WTC11 (cell line): ENCODE measurements around the gene CANX. TPM values are rescaled to one million over a fixed set of nuclear protein-coding genes. Genes with fewer than 3 reads are reported as not detected.
A peak's percentile ranks its signal among the peaks of the same experiment; 100 is the strongest.

ENCODE experiments used
- ARID4B ChIP-seq: sonication (generic); formaldehyde crosslinking; IDR thresholded peaks from 2 replicates; pipeline ENCODE4 v1.8.0; 2023; ENCODE audit warnings: missing genetic modification reagents, mild to moderate bottlenecking, borderline replicate concordance
- CDX4 ChIP-seq: fragments of 250-450 bp; sonication (Bioruptor Pico); IDR thresholded peaks from 2 replicates; pipeline ENCODE4 v1.9.0; 2021; ENCODE audit warnings: moderate library complexity, mild to moderate bottlenecking, inconsistent platforms, borderline replicate concordance
- CTCF ChIP-seq: fragments of 200-600 bp; IDR thresholded peaks from 2 replicates; pipeline ENCODE4 v1.8.0; 2022; ENCODE audit warnings: antibody characterized with exemption
- ESRRA ChIP-seq: sonication (generic); formaldehyde crosslinking; IDR thresholded peaks from 2 replicates; pipeline ENCODE4 v1.8.1; 2022; ENCODE audit warnings: mild to moderate bottlenecking, missing genetic modification reagents, borderline replicate concordance
- GTF2I ChIP-seq: fragments of 250-450 bp; sonication (Bioruptor Pico); conservative IDR thresholded peaks from 2 replicates; pipeline ENCODE4 v1.4.0; 2021; ENCODE audit warnings: mild to moderate bottlenecking
- HMGA2 ChIP-seq: fragments of 250-450 bp; sonication (Bioruptor Pico); IDR thresholded peaks from 2 replicates; pipeline ENCODE4 v1.4.0; 2021; ENCODE audit warnings: mild to moderate bottlenecking, moderate library complexity
- IRF1 ChIP-seq: sonication (generic); formaldehyde crosslinking; IDR thresholded peaks from 2 replicates; pipeline ENCODE4 v1.8.0; 2023; ENCODE audit warnings: missing genetic modification reagents
- PREB ChIP-seq: sonication (generic); formaldehyde crosslinking; IDR thresholded peaks from 2 replicates; pipeline ENCODE4 v1.8.1; 2022; ENCODE audit warnings: mild to moderate bottlenecking, missing genetic modification reagents, moderate library complexity, borderline replicate concordance
- SOX15 ChIP-seq: fragments of 250-450 bp; sonication (Bioruptor Pico); IDR thresholded peaks from 2 replicates; pipeline ENCODE4 v1.9.0; 2021; ENCODE audit warnings: mild to moderate bottlenecking
- TCF7 ChIP-seq: sonication (generic); formaldehyde crosslinking; IDR thresholded peaks from 2 replicates; pipeline ENCODE4 v1.8.0; 2022; ENCODE audit warnings: mild to moderate bottlenecking, low read depth, missing genetic modification reagents, moderate library complexity
- ZBTB21 ChIP-seq: sonication (generic); formaldehyde crosslinking; IDR thresholded peaks from 2 replicates; pipeline ENCODE4 v1.8.1; 2023; ENCODE audit warnings: mild to moderate bottlenecking, missing genetic modification reagents, borderline replicate concordance
- ZNF263 ChIP-seq: sonication (generic); formaldehyde crosslinking; IDR thresholded peaks from 2 replicates; pipeline ENCODE4 v1.8.1; 2022; ENCODE audit warnings: low read depth, mild to moderate bottlenecking, moderate library complexity, missing genetic modification reagents
- ZNF416 ChIP-seq: fragments of 250-450 bp; sonication (Bioruptor Pico); IDR thresholded peaks from 2 replicates; pipeline ENCODE4 v1.9.0; 2021; ENCODE audit warnings: mild to moderate bottlenecking, inconsistent platforms
- ZNF532 ChIP-seq: fragments of 250-450 bp; sonication (Bioruptor Pico); IDR thresholded peaks from 2 replicates; pipeline ENCODE4 v1.9.0; 2021; ENCODE audit warnings: mild to moderate bottlenecking, borderline replicate concordance
- total RNA-seq: library from RNA; stranded (reverse); gene quantifications from 3 replicates; pipeline ENCODE4 v1.2.3, GENCODE V29; 2021
- TF ChIP-seq, protein P1 (sequence below): fragments of 250-450 bp; sonication (Bioruptor Pico); IDR thresholded peaks from 2 replicates; pipeline ENCODE4 v1.8.0; 2021; ENCODE audit warnings: mild to moderate bottlenecking
- TF ChIP-seq, protein P2 (sequence below): sonication (generic); formaldehyde crosslinking; IDR thresholded peaks from 2 replicates; pipeline ENCODE4 v1.8.0; 2022; ENCODE audit warnings: mild to moderate bottlenecking, missing genetic modification reagents
- TF ChIP-seq, protein P3 (sequence below): sonication (generic); formaldehyde crosslinking; IDR thresholded peaks from 2 replicates; pipeline ENCODE4 v1.8.1; 2023; ENCODE audit warnings: mild to moderate bottlenecking, missing genetic modification reagents
- TF ChIP-seq, protein P4 (sequence below): sonication (generic); formaldehyde crosslinking; IDR thresholded peaks from 2 replicates; pipeline ENCODE4 v1.8.1; 2022; ENCODE audit warnings: low read depth, mild to moderate bottlenecking, moderate library complexity, missing genetic modification reagents, borderline replicate concordance

Gene CANX
- total RNA-seq, 1 experiment from 2014 or later = 611 TPM

- TF ChIP-seq CTCF = no peak
- TF ChIP-seq IRF1 (CRISPR knock-in tag) = peak; percentile 20
- TF ChIP-seq ZBTB21 (CRISPR knock-in tag) = 0 out of 2 replicates have a peak, but pooled peaks have one; percentile 81
- TF ChIP-seq, protein P1, sequence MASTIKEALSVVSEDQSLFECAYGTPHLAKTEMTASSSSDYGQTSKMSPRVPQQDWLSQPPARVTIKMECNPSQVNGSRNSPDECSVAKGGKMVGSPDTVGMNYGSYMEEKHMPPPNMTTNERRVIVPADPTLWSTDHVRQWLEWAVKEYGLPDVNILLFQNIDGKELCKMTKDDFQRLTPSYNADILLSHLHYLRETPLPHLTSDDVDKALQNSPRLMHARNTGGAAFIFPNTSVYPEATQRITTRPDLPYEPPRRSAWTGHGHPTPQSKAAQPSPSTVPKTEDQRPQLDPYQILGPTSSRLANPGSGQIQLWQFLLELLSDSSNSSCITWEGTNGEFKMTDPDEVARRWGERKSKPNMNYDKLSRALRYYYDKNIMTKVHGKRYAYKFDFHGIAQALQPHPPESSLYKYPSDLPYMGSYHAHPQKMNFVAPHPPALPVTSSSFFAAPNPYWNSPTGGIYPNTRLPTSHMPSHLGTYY = no peak
- TF ChIP-seq CDX4 (CRISPR knock-in tag) = no peak
- TF ChIP-seq SOX15 = no peak
- TF ChIP-seq TCF7 (CRISPR knock-in tag) = no peak
- peak; percentile 19; the same call in 1 of the 2 replicates for TF ChIP-seq ZNF263
- no peak for TF ChIP-seq ZNF416 (CRISPR knock-in tag)
- TF ChIP-seq ZNF532 (CRISPR knock-in tag) = no peak
- TF ChIP-seq GTF2I (CRISPR knock-in tag) = no peak
- TF ChIP-seq ARID4B (CRISPR knock-in tag) = peak; percentile 59; the same call in 1 of the 2 replicates
- no peak for TF ChIP-seq HMGA2 (CRISPR knock-in tag)
- TF ChIP-seq, protein P2, sequence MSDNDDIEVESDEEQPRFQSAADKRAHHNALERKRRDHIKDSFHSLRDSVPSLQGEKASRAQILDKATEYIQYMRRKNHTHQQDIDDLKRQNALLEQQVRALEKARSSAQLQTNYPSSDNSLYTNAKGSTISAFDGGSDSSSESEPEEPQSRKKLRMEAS (CRISPR knock-in tag) = peak; percentile 97
- TF ChIP-seq, protein P3, sequence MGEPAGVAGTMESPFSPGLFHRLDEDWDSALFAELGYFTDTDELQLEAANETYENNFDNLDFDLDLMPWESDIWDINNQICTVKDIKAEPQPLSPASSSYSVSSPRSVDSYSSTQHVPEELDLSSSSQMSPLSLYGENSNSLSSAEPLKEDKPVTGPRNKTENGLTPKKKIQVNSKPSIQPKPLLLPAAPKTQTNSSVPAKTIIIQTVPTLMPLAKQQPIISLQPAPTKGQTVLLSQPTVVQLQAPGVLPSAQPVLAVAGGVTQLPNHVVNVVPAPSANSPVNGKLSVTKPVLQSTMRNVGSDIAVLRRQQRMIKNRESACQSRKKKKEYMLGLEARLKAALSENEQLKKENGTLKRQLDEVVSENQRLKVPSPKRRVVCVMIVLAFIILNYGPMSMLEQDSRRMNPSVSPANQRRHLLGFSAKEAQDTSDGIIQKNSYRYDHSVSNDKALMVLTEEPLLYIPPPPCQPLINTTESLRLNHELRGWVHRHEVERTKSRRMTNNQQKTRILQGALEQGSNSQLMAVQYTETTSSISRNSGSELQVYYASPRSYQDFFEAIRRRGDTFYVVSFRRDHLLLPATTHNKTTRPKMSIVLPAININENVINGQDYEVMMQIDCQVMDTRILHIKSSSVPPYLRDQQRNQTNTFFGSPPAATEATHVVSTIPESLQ = no peak
- TF ChIP-seq, protein P4, sequence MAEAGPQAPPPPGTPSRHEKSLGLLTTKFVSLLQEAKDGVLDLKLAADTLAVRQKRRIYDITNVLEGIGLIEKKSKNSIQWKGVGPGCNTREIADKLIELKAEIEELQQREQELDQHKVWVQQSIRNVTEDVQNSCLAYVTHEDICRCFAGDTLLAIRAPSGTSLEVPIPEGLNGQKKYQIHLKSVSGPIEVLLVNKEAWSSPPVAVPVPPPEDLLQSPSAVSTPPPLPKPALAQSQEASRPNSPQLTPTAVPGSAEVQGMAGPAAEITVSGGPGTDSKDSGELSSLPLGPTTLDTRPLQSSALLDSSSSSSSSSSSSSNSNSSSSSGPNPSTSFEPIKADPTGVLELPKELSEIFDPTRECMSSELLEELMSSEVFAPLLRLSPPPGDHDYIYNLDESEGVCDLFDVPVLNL (CRISPR knock-in tag) = no peak
- peak; percentile 24; the same call in 1 of the 2 replicates for TF ChIP-seq ESRRA (CRISPR knock-in tag)
- no peak for TF ChIP-seq PREB (CRISPR knock-in tag)
These were observed 19.6 kb upstream of the CANX start (continued) for GRCh38 chr5:179679014-179679674.
